GM12892 (cell line): ENCODE data around the gene TGFB2.

Experiments used
- POLR2A ChIP-seq: IDR thresholded peaks from 2 replicates; pipeline ENCODE4 v1.6.1; 2011; ENCODE audit warnings: low read depth, low read length, control low read depth
- POLR2AphosphoS5 ChIP-seq: IDR thresholded peaks from 2 replicates; pipeline ENCODE4 v1.6.1; 2011; ENCODE audit warnings: low read depth, low read length, control low read depth

DNA sequence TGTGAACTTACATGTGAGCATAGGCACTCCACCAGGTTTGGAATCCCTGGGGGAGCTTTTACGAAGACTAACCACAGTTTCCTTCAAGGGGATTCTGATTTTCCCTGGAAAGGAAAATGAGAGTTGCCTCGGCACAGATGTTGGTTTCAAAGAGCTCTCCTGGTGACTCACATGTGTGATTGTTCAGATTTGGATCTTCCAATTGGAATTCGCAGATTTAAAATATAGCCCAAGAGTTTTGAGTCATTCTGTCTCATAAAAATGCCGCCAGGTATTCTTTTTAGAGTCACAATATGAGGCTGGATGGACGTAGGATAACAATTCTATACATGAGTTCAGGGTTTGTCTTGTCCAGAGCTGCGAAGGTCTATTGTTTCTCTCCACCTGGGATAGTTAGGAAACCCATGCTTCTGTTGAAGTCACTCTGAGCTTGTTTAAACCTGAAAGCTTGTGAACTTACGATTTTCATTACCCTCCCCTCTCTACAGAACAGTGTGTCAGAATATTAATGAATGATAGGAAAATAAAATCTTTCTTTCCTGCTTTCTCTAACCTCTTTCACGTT, 64.9 kb downstream of the TGFB2 start:
- TF ChIP-seq POLR2AphosphoS5 (no peak), POLR2A (no peak)
